Putamen (tissue), 1 donor: ENCODE results near the gene FOXP4.

Experiments
- DNase-seq: peaks from one replicate; pipeline ENCODE4 v3.0.0-alpha.2; 2016; ENCODE audit warnings: low spot score

Gene FOXP4

DNA sequence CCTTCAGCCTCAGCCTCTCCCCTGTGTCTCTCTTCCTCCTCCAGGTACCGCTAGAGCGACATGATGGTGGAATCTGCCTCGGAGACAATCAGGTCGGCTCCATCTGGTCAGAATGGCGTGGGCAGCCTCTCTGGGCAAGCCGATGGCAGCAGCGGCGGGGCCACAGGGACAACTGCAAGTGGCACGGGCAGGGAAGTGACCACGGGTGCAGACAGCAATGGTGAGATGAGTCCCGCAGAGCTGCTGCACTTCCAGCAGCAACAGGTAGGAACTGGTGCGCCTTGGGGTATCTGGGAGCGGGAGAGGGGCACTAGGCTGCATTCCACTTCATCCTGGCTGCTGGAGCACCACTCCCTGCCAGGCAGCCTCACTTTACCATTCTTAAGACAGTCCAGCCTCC, 19.5 kb downstream of the FOXP4 start:
- DNase-seq: no peak

DNA sequence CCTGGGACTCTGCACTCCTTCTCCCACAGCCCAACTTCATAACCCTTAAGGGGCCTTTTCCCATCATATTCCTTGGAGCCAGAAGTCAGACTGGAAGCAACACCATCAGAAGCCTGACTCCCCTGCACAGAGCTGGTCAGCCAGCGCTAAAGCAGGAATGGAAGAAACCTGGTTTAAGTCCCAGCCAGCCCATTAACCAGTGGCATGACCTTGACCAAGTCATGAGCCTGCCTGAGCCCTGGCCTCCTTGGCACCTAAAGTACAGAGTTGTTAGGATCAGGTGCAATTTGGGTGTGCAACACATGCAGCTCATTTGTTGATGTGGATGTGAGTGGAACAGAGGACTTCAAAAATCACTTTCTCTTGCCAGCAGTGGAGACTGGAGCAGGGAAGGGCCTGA, 20.8 kb downstream of the FOXP4 start:
- no peak for DNase-seq

DNA sequence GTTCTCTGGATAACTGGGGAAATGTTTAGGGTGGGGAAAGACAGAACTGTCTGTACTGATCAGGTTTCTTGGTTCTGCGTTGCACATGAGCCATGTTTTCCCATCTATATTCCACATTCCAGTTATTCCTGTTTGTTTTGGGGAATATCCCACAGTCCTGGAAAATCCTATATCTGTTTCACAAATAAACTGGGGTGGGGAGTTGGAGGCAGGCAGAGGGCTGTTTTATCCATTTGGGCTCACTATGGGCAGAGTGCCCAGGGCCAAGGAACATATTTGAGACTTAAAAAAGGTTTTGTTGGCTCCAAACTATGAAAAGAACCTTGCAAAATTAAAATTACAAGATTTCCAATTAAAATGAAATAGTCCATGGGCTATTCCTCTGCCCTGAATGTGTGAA, 21.5 kb downstream of the FOXP4 start:
- DNase-seq: no peak

DNA sequence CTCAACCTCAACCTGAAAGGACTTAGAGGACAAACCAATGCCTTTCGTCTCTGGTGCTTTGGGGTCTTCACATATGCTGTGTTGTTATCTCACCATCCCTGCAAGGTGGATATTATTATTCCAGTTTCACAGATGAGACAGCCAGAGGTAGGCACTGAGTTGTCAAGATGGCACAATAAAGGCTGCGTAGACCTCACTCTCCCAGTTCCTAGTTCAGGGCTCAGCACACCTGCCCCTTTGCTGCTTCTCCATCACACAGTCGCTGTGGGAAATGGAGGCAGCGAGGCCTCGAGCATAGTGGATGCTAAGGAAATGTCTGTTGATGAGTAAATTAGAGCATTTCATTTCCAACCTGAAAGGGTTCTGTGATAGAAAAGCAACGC, 22.0 kb downstream of the FOXP4 start:
- no peak for DNase-seq

DNA sequence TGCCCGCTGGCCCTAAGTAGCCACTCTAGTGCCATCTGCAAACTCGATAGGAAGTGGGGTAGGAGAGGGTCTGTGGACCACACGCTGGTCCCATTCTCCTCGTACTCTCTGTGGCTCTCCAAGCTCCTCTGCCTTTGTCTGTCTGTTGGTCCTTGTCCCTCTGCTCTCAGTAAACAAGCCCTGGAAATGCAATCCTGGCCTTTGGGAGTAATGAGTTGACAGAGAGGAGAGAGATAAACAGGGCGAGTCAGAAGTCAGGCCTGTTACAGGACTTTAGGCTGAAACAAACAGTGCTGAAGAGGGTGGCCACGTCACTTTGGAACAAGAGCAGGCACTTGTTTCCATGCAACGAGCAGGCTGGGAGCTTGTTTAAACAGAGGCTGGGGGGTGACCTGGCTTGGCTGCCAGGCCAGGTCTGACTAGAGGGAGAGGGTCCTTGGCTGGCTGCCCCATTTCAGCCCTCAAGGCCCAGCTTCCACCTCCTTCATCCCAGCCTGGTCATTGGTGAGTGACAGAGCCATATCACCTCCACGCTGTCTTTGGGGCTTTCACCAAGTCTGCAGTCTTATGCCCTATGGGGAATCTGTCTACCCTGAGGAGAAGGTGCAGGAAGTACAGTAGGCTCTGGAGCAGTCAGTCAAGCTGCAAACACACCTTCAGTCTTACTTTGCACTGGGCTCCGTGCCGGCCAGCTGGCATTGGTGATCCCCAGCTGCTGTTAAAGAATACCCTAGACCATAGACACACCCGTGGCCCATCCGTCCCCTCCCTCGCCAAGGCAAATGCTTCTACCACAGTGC, 22.6 kb downstream of the FOXP4 start:
- DNase-seq: no peak

DNA sequence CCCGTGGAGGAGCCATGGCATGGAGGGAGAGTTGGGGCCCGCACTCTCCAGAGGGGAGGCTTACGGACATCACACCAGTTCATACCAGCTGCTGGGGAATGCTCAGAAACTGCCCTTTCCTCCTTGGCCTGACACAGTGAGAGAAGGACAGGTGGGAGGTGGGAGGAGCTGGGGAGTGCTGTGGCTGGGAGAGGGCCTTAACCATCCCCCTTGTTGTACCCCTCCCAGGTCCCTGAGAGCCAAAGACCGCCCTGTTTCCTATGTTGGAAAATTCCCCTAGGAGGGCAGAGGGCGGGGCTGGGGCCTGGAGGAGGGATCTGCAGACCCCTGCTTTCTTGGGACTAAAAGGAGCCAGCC, 24.1 kb downstream of the FOXP4 start:
- no peak for DNase-seq

DNA sequence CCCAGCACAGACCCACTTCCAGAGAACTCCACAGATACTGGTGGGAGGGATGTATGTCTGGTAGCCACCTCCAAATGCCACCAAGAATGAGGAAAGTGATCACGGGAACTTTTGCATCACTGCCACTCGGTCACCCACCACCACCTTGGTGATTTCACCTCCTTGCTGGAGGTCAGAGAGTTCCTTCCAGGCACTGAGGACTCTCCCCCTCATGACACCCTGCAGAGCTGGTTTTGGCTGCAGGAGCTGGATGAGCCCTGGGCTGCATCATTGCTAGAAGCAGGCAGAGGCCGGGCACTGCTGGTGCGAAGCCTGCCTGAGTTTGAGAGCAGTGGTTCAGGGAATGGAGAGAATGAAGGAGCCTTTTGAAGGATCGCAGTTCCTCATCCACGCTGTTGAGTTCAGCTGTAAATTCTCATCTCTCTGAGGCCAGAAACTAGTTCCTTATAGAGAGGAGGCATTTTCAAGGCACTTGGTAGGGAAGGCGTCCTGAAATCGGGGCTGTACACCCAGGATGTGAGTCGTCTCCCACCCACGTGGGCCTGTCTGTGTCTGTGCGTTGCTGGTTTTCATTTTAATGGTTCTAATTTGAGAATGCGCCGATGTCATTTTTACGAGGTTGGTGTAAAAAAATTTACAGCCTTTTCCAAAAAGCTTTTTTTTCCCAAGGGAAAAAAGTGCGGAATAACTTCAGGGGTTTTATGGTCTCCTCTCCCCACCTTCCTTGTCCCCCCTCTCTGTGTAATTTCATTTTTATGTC, 25.0 kb downstream of the FOXP4 start:
- DNase-seq: no peak

DNA sequence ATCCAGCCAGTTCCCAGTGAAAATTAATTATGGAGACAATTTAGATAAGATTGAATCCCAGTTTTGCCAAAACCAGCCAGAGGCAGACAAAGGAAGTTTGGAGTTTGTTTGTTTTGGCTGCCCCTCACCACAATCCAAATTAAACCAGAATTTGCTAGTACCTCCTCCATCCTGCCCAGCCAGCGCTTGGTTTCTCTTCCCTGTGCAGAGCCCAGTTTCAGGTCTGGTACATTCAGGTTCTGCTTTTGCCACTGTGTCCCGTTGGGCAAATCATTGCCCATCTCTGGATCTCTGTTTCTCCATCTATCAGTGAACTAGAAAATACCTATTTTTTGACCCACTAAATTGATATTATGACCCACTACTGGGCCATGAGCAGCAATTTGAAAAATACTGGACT, 26.4 kb downstream of the FOXP4 start:
- DNase-seq: no peak

DNA sequence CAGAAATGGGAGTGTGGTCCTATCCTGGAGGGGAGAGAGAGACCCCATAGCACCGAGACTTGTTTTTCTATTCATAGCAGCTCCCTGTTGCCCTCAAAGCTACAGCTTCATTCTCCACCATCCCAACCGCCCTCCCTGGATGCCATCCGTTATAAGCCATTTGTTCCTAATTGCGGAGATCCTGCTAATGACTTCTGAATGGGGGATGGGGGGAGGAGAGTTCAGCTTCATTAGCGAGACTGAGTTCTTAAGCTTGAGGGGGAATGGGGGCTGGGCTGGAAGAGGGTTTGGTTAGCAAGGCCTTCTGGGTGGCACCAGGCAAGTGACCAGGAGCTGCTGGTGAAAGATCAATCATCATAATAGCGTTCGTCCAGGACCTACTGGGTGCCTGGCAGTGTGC, 27.1 kb downstream of the FOXP4 start:
- DNase-seq: no peak

DNA sequence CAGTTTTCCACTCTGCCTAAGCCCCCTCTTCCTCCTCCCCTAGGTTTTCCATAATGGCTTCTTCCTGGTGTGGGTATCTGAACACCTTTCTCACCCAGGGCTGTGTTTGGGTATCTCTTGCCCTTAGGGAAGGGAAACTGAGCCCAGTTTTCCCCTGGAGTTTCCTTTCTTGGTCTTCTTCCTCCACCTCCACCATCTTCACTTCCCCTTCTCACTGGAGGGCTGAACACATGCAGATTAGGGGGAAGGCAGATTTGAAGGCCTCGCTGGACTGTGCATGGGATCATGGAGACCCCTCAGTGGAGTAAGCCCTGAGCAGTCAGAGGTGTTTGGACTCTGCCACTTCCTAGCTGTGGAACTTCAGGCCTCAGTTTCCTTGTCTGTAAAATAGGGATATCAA, 27.8 kb downstream of the FOXP4 start:
- DNase-seq: no peak

DNA sequence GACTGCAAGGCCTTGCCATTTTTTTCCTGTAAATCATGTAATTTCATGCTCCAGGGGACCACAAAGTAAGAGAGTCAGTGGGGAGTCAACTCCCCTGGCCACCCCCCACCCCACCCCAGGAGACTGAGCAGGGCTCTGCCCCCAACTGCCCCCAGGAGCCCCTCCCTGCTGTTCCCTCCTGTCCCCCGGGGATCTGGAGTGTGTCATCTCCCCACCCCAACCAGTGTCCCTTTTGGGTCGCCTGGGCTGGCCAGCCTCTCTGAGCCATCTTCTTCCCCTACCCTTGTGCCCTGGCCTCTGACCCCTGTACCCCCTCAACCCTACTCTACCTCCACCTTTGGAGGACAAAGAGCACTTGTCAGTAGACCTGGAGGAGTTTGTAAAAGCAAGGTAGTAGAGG, 29.4 kb downstream of the FOXP4 start:
- no peak for DNase-seq

DNA sequence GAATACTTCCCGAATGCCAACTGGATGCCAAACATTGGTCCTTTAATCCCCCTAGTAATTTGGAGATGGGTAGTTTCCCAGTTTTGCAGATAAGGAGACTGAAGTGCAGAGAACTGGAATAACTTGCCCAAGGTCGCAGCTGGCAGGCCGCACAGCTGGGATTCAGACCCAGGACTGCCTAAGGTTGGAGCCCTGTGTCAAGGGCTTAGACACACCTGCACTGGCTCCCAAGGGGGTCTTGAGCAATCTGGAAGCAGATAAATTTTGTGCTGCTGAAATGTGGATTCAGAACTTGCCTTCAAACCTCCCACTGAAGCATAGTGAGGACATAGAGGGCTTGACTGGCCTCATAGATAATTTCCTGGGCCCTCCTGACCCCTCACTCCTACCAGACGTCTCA, 30.5 kb downstream of the FOXP4 start:
- DNase-seq: no peak

DNA sequence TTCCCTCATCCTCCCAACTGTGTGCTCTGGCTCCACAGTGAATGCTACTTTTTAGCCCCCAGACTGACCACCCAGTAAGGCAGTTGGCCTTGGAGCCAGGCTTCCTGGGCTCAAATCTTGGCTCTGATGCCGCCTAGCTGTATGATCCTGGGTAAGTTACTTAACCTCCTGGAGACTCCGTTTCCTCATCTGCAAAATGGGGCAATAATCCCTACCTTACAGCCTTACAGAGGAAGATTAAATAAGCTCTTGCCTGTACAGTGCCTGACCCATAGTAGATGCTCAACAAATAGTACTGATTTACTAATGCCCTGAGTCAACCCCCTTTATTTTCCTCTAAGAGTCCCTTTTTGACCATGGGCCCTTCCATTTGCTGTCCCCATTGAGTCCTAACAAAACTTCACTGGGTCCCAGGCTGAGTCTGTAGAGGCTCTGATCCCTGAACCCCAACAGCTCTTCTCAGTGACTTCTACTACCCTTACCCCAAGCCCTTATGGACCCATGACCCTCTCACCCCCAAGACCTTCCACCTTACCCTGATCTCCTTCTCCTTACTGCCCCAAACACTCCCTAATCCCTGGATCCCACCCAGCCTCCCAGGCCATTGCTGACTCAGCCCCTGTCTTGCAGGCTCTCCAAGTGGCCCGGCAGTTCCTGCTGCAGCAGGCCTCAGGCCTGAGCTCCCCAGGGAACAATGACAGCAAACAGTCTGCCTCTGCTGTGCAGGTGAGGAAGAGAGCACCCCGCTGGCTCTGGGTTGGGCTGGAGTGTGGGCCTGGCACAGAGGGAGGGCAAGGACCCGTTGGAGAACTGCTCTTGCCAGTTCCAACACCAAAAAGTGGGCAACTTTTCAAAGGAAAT, 31.4 kb downstream of the FOXP4 start:
- DNase-seq: no peak

DNA sequence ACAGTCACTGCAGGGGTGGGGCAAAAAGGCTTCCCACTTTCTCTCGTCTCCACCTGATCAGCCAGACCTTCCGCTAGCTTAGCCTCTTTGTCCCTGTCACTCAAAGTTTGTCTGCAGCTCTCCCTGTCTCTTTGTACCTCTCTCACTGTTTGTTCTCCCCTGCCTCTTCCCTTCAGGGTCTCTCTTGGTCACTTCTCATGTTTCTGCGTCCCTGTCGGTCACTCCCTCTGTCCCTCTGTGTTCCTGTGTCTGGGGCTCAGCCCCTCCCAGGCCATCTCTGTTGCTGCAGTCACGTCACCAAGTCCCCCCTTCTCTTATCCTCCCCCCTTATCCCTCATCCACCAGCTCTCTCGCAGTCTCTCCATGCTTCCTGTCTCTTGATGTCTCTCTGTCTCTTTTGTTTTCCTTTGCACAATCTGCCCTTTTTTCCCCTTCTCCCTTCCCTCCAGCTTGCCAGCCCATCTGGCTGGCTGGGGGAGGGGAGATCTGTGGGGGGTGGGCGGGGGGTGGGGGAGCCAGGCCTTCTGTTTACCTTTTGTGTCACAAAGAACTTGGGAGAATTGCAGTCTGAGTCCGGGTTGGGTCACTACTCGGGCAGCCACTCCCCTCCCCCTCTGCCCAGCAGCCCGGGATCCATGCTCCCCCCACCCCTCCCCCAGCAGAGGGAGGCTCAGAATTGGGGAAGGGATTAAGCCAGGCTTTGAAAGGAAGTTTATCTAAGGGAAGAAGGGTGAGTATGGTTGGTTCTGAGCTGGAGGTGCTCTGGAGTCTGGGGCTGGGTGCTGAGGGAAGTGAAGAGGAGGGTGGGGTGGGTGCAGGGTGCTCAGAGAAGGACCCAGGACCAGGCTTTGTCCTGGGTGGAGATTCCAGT, 32.3 kb downstream of the FOXP4 start:
- peak; percentile 41 for DNase-seq

DNA sequence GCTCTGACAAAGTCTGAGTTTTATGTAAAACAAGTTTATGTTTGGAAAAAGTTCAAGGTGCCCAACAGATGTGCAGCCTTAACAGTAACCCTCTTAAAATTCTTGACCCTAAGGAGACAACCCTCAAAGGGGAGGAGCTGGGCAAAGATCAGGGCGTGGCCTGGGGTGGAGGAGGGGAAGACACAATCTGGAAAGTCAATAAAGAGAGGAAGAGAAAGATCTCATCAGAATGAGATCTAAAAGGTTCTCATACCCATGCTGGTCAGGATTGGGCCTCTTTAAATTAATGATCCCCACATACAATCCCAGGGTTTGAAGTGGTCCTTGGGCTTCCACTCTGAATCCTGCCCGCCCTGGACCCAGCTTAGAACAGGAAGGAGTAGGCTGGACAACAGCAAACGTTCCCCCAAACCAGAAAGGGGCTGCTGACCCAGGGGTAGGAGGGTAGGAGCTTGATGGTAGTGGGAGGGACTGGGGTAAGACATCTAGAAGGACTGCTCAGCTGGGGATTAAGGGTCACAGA, 33.0 kb downstream of the FOXP4 start:
- no peak for DNase-seq

DNA sequence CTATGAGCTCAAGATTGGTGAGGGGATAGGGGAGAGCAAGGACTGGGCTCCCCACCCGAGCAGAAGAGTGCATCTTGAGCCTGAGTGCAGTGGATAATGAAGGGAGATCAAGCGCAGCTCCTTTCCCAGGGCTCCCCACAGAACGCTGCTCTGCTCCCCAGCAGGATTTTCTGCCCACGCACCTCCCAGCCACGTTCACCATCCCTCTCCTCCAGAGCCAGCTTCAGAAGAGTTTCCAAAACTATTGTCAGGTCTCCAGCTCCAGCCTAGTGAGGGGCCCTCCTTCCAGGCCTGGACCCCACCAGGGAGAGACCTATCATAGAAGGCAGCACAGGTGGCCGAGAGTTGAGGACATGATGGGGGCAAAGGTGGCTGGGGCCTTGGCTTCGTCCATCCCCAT, 34.5 kb downstream of the FOXP4 start:
- DNase-seq: no peak

DNA sequence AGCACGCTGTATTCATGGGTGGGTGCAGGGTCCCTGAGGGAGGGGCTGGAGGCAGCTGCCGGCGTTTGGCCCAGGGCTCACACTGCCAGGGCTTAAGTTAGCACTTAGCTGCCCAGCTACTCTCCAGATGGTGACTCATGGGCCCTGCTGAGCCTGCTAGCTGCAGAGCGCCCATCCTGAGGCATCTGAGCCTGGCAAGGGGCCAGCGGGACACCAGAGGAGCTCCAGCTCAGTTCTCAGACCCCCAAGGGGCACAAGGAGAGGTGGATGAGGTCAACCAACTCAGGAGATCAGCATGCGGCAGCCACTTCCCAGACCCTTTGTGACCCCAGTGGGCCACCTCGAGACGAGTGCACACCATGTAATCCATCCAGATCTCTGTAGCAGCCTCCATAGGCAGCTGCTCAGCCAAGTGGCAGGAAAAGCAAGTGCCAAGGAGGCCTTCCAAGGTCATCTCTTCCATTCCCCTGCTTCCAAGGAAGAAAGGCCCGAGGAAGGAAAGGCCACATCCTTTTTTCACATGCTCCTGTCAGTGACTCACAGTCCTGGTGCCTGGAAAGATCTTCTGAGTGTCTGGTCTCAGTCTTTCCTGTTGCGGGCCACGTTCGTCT, 35.3 kb downstream of the FOXP4 start:
- no peak for DNase-seq

DNA sequence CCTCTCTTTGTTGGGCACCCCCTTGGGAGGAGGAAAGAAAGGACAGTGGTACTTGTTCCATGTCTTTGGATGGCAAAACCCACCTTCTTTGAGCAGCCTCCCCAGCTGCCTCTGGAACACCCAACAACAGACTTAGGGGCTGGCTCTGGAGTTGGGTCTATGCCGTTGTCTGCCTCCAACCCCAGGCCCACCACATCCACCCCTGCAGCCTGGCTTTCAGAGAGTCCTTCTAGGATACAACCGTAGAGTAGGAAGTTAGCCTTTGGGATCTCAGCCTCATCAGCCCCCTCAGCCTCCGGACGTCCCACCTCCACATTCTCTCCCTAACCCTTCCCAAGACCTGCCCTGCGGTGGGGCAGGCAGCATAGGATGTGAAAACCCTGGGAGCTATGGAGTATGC, 36.4 kb downstream of the FOXP4 start:
- no peak for DNase-seq

DNA sequence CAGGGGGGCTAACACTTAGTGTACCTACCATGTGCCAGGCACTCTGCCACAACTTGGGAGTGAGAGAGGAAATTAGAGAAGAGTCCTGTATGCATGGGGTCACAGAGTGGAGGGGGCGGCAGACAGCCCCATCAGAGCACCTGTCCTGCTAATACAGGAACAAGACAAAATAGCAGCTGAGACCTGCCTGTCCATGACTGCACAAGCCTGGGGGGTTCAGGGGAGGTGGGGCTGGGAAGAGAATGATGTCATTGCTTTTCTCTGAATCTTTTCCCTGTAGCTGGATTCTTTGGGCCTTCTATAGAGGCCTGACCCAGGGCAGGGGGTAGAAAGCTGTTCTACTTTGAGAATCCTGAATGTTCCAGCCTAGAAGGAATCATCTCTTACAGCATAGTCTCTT, 37.4 kb downstream of the FOXP4 start:
- DNase-seq: no peak

DNA sequence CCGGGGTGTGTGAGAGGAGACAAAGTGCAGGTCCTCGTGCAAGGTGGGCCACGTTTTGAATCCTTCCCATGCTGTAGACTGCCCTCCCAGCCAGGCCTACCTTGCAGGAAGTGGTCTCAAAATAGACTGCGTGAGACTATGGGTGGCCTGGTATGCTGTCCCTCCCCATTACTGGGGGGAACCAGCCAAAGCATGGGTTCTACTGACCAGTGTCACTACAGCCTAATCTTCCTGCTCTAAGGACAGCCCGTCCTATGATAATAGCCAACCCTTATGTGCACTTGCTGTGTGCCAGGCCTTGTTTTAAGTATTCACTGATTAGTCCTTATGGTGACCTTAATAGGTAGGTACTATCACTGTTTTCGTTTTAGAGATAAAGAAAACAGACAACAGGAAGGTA, 38.0 kb downstream of the FOXP4 start:
- DNase-seq: no peak

DNA sequence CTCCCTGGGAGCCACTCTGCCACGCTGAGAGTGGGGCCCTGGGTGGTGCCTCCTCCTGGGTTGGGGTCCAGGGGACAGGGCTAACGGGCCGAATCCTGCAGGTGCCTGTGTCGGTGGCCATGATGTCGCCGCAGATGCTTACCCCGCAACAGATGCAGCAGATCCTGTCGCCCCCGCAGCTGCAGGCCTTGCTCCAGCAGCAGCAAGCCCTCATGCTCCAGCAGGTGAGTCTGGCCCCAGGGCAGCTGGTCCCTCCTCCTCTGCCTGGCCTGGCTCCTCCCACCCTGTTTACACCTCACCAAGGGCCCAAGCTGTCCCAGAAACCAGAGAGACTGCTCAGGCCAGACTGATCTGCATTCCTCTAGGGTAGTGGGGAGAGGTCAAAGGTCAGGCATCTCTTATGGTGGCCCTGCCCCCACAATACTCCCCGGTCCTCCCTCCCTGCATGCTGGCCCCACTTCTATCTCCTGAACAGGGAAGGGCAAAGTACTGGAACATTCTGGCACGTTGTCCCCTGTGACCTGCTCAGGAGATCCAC, 38.6 kb downstream of the FOXP4 start:
- DNase-seq: no peak
